Fibroblast of skin of left biceps (primary cell): Measurements from ENCODE around the gene LRBA.
"Not testable (repeated sequence)": the region's sequence is repeated elsewhere in the genome, so short reads cannot be mapped to it uniquely, and the experiment has no call there.

Experiments used
- DNase-seq, 2 experiments: peaks; one replicate each; pipeline ENCODE4 v3.0.0-alpha.2; 2013; ENCODE audit warnings: low read depth in 2 of 2

LRBA gene

DNA sequence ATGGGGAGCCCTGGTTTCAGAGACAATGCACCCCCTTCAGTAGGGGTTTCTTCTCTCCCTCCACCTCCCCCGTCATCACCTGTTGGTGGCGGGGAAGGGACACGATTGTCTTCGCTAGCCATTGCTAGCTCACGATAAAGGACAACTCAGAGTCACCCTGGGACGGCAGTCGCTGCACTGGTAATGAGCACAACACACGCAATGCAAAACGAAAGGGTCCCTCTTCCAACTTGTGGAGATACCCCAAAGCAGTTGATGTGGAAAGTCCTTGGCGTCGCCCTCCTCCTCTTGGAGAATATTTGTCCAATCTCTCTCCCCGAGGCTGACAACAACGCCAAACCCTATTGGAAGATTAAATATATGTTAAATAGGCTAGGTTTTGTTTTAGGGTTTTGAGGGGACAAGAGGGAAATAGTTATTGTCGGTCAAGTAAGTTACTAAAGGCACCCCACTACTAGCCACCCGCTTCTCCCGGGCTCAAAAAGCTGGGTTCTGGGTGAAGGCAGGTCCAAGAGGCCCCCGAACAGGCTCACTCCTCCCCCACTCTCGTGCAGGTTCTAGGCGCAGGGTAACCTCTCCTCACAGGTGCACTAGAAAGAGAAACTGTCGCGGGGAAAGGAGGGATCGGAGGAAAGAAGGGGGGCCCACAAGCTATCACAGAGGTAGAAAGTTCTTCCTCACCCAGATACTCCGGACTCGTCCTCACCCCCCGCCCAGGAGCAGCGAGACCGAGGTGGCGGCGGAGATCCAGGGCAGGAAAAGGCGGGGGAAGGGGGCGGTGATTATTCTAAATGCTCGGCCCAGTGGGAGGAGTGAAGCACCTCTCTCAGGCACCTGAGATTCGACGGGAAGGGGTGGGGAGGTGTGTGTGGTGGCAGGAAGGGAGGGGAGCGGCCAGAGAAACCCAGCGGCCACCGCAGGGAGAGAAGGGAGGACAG, at the start of gene LRBA:
LRBA (minus strand) TSS at position 764 of the 938 bp plus-strand sequence; CDS start at position 122, 642 bp downstream.
- DNase-seq: no peak

GRCh38 chr4:151063143-151063542, 48.1 kb upstream of the LRBA start:
- DNase-seq: not testable (repeated sequence)

- DNase-seq: no peak
Measured at GRCh38 chr4:151055539-151055938, 40.5 kb upstream of the LRBA start.

GRCh38 chr4:151052785-151053184, 37.7 kb upstream of the LRBA start:
- no peak for DNase-seq

GRCh38 chr4:151049430-151049884, 34.4 kb upstream of the LRBA start:
- DNase-seq: no peak

GRCh38 chr4:151048913-151049312, 33.8 kb upstream of the LRBA start:
- no peak for DNase-seq

DNA sequence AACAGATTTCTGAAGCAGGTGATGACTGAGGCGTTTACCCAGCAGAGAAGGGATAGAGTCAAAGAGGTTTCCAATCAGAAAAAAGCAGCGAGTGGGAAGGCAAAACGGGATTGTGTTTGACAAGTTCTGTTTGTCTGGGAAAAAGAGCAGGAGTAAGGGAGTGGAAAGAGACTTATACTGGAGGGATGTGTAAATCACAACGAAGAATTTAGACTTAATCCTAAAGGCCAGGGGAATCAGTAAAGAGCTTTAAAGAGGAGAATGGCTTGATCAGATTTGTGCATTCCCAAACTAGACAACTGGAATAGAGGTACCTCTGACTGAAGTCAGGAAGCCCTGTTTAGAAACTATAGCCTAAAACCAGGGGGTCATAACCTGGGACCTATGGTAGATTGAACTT, 31.5 kb upstream of the LRBA start:
- no peak for DNase-seq

DNA sequence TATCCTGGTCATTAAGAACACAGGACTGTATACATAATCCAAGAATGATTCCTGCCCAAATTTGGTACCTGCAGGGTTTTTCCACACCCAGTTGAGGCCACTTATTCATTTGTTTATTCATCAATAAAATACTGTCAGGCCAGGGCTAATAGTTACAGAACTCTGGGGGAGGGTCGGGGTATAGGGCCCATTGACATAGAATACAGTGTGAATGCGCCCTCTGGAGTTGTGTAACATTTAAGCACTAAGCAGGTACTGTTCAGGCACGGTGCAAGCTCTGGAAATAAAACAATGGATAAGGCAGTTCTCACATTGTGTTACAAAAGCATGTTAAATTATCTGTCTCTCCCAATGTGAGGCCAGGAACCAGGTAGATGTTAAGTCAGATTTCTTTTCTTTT, 30.8 kb upstream of the LRBA start:
- no peak for DNase-seq

GRCh38 chr4:151043803-151044515, 28.9 kb upstream of the LRBA start:
- DNase-seq: no peak

DNA sequence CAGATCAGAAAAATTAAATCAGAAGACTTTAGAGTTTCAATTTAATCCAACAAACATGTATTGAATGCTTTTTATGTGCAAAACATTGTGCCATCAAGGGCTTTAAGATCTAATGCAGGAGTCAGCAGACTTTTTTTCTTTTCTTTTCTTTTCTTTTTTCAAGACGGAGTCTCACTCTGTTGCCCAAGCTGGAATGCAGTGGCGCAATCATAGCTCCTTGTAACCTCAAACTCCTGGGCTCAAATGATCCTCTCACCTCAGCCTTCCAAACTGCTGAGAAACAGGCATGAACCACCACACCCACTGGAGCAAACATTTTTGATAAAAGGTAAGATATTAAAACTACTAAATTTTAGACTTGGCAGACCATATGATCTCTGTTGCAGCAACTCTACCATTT, 24.6 kb upstream of the LRBA start:
- no peak for DNase-seq

GRCh38 chr4:151038452-151039157, 23.5 kb upstream of the LRBA start:
- no peak for DNase-seq

DNA sequence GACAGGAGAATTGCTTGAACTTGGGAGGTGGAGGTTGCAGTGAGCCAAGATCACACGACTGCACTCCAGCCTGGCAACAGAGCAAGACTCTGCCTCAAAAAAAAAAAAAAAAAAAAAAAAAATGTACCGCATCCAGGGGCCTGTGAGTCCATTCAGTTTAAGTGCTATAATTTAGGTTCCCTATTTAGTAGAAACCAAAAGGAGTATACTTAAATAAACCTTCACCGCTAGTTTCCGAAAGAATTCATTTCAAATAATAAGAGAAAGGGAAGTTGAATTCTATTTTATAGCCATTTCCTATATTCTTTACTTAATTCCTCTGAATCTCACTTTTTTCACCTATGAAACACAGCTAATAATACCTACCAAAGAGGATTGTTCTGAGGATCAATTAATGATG, 20.8 kb upstream of the LRBA start:
- no peak for DNase-seq

- DNase-seq: no peak
Measured at GRCh38 chr4:151035328-151035727, 20.2 kb upstream of the LRBA start.

DNA sequence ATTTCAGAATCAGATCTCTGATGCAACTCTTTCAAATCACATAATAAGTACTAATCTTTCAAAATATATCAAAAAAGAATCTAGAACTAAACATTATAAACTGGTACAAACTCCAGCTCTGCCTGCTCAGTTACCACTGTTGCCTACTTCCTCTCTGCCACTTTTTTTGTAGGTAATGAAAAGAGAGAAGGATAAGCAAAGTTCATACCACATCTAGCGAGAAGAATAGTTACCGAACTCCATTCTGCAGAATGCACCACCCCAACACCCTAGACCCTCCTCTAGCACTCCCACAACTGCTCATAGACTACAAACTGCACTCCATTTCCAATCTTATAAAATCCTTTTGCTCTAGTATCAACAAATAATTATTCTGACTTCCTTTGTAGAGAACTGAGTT, 19.7 kb upstream of the LRBA start:
- no peak for DNase-seq

GRCh38 chr4:151031831-151032605, 16.9 kb upstream of the LRBA start:
- DNase-seq: peak; percentile 8 to 21

- no peak for DNase-seq
Measured at GRCh38 chr4:151029537-151029936, 14.5 kb upstream of the LRBA start.

DNA sequence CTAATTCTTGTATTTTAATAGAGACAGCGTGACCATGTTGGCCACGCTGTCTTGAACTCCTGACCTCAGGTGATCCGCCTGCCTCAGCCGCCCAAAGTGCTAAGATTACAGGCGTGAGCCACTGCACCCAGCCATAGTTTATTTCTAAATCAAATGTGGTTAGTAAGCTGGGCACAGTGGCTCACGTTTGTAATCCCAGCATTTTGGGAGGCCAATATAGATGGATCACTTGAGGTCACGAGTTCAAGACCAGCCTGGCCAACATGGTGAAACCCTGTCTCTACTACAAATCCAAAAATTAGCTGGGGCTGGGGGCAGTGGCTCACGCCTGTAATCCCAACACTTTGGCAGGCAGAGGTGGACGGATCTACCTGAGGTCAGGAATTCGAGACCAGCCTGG, 13.9 kb upstream of the LRBA start:
- DNase-seq: not testable (repeated sequence)

- no peak for DNase-seq
Measured at GRCh38 chr4:151025759-151026158, 10.7 kb upstream of the LRBA start.

GRCh38 chr4:151022586-151022985, 7.5 kb upstream of the LRBA start:
- DNase-seq: no peak

DNA sequence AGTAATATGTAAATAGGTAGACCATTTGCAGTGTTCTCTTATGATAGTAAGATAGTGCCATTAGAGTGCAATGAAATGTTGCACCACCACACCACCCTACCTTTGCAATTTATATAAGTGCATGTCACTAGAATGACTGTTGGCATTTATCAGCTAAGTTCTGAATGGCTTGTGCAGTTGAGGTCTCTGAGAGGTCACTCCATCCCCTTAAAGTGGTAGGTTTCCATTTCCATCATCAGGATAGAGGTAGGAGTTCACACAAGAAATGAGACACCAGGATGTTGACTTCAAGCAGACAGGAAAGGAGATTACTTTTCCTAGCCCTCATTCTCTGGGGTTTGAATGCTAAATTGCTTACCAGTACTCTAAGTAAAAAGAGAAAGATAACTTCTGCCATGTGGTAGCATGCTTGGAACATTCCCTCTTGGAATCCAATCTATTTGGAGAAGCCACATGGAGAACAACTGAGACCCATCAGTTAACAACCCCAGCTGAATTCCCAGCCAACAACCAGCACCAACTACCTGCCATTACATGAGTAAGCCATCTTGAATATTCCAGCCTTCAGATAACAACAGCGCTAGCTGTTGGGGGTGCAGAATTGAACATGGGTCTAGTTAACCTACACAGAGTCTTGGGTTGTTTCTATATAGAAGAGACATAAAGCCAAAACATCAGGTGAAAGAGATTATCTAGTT, 6.7 kb upstream of the LRBA start:
- no peak for DNase-seq
